BLaER1 treated with 17β-estradiol and CSF1 and Interleukin-3, amounts not matched to agents 10 nM and 100 nM (cell line): ENCODE data around the gene LNP1.
A peak's percentile ranks its signal among the peaks of the same experiment; 100 is the strongest.

ENCODE experiments used
- H3K27ac ChIP-seq, 11 experiments: shearing (Covaris generic); formaldehyde crosslinking; 2 replicates each; pipeline ENCODE4 v1.8.1; 2022
- H3K27me3 ChIP-seq, 11 experiments: shearing (Covaris generic); formaldehyde crosslinking; 2 replicates each; pipeline ENCODE4 v1.8.1; 2022
- H3K36me3 ChIP-seq, 11 experiments: shearing (Covaris generic); formaldehyde crosslinking; 2 replicates each; pipeline ENCODE4 v1.8.1; 2022
- H3K4me1 ChIP-seq, 10 experiments: shearing (Covaris generic); formaldehyde crosslinking; 2 replicates each; pipeline ENCODE4 v1.8.1; 2022
- H3K4me2 ChIP-seq, 11 experiments: shearing (Covaris generic); formaldehyde crosslinking; 2 replicates each; pipeline ENCODE4 v1.8.1; 2022
- H3K4me3 ChIP-seq, 10 experiments: shearing (Covaris generic); formaldehyde crosslinking; 2 replicates each; pipeline ENCODE4 v1.8.1; 2022
- H3K9ac ChIP-seq, 11 experiments: shearing (Covaris generic); formaldehyde crosslinking; 2 replicates each; pipeline ENCODE4 v1.8.1; 2022
- H3K9me3 ChIP-seq, 11 experiments: shearing (Covaris generic); formaldehyde crosslinking; replicated peaks in 1 of 11; 2 replicates each; pipeline ENCODE4 v1.8.1; 2022
- H4K20me1 ChIP-seq, 11 experiments: shearing (Covaris generic); formaldehyde crosslinking; 2 replicates each; pipeline ENCODE4 v1.8.1; 2022
- Cebpa-rat ChIP-seq, 11 experiments: shearing (Covaris generic); IDR thresholded peaks; 2 replicates each; pipeline ENCODE4 v1.8.1; 2022

LNP1 gene

DNA sequence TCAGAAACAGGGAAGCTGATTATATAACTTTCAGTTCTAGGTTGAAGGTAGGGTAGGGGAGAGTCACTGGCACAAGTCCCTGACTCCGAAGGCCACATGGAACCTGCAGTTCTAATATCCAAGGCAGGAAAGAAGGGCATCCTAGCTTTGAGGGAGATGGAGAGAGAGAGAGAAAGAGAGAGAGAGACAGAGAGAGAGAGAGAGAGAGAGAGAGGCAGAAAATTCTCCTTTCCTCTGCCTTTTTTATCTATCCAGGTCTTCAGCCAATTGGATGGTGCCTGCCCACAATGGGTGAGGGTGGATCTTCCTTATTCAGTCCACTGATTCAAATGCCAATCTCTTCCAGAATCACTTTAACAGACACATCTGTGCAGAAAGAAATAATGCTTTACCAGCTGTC lies 55.4 kb downstream of the LNP1 start:
- no peaks in the 10 kb centered on the region for H3K9me3 ChIP-seq
- no peak overlapping the region for H3K27ac ChIP-seq
- H3K9ac ChIP-seq = no peak overlapping the region
- no peak overlapping the region for H3K4me3 ChIP-seq
- no peak for TF ChIP-seq Cebpa-rat (IDR thresholded peaks at IDR 0.05)
- no peaks in the 10 kb centered on the region for H3K36me3 ChIP-seq
- H4K20me1 ChIP-seq = no peaks in the 10 kb centered on the region
- H3K4me2 ChIP-seq = peak overlapping the region in 4 of 11 experiments; percentile 53 to 75 (median 63); a peak in 4 of 22 replicates
- H3K27me3 ChIP-seq = no peaks in the 10 kb centered on the region
- peaks cover 10 to 21% (median 18%) of the 10 kb centered on the region in 10 experiments for H3K4me1 ChIP-seq

DNA sequence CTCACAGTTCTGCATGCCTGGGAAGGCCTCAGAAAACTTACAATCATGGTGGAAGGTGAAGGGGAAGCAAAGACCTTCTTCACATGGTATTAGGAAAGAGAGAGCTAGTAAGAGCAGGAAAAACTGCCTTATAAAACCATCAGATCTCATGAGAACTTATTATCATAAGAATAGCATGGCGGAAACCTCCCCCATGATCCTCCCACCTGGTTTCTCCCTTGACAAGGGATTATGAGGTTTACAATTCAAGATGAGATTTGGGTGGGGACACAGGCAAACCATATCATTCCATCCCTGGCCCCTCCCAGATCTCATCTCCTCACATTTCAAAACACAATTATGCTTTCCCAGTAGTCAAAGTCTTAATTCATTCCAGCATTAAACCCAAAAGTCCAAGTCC lies 56.5 kb downstream of the LNP1 start:
- Histone ChIP-seq H3K9me3 (no peaks in the 10 kb centered on the region), H3K27me3 (no peaks in the 10 kb centered on the region), H4K20me1 (no peaks in the 10 kb centered on the region), H3K4me1 (peaks cover 10 to 21% (median 18%) of the 10 kb centered on the region in 10 experiments), H3K9ac (no peak overlapping the region), H3K4me2 (no peak overlapping the region), H3K4me3 (no peak overlapping the region), H3K36me3 (no peaks in the 10 kb centered on the region), H3K27ac (no peak overlapping the region)
- TF ChIP-seq Cebpa-rat (IDR thresholded peaks at IDR 0.05) = no peak

DNA sequence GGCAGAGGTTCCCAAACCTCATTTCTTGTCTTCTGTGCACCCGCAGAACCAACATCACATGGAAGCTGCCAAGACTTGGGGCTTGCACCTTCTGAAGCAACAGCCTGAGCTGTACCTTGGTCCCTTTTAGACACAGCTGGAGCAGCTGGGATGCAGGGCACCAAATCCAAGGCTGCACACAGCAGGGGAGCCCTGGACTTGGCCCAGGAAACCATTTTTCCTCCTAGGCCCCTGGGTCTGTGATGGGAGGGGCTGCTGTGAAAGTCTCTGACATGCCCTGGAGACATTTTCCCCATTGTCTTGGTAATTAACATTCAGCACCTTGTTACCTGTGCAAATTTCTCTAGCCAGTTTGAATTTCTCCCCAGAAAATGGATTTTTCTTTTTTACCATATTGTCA lies 57.5 kb downstream of the LNP1 start:
- no peak overlapping the region for H3K4me3 ChIP-seq
- peaks cover 10 to 21% (median 18%) of the 10 kb centered on the region in 10 experiments for H3K4me1 ChIP-seq
- no peak overlapping the region for H3K27ac ChIP-seq
- no peak for TF ChIP-seq Cebpa-rat (IDR thresholded peaks at IDR 0.05)
- no peaks in the 10 kb centered on the region for H4K20me1 ChIP-seq
- no peaks in the 10 kb centered on the region for H3K27me3 ChIP-seq
- H3K36me3 ChIP-seq = no peaks in the 10 kb centered on the region
- H3K9ac ChIP-seq = no peak overlapping the region
- H3K4me2 ChIP-seq = no peak overlapping the region
- H3K9me3 ChIP-seq = no peaks in the 10 kb centered on the region

DNA sequence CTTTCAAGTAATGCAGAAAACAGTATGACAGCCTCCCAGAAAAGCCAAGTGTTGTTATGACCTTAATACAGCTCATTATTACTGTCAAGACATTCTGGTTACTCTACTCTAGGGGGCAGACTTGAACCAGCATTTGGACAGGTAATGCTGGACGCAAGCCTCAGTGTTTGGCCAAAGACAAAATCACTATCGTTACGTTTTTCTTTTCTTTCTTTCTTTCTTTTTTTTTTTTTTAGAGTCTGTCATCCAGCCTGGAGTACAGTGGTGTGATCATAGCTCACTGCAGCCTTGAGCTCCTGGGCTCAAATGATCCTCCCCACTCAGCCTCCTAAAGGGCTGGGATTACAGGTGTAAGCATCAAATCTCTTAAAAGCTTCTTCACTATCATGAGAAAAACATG lies 61.7 kb downstream of the LNP1 start:
- H3K4me3 ChIP-seq = no peak overlapping the region
- H4K20me1 ChIP-seq = no peaks in the 10 kb centered on the region
- H3K27ac ChIP-seq = no peak overlapping the region
- no peak overlapping the region for H3K9ac ChIP-seq
- H3K4me1 ChIP-seq = peaks cover 0 to 7% (median 0%) of the 10 kb centered on the region in 10 experiments; a peak in 2 of 20 replicates
- no peak overlapping the region for H3K4me2 ChIP-seq
- H3K27me3 ChIP-seq = no peaks in the 10 kb centered on the region
- peaks cover 13 to 17% (median 14%) of the 10 kb centered on the region in 11 experiments for H3K9me3 ChIP-seq
- no peak for TF ChIP-seq Cebpa-rat (IDR thresholded peaks at IDR 0.05)
- no peaks in the 10 kb centered on the region for H3K36me3 ChIP-seq

DNA sequence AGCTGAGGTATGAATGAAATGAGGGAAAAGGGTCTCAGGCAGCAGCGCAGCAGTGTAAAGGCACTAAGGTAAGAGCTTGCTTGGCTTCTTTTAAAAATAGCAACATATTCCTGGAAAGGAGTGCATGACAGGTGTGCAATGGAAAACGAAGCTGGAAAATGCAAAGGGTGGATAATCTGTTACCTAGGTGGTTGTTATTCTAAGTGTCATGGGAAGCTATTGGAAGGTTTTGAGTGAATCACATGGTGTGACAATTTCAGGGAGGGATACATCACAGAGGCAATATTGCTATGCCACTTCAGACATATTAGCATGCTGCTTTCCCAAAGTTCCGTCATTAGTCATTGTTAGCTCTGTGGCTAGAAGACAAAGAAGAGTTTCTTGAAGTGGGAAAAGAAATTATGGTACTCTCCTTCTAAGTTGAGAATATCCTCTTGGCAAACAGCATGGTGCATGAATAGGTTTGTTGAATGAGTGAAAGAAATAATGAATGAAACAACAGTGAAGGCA lies 62.4 kb downstream of the LNP1 start:
- no peak overlapping the region for H3K27ac ChIP-seq
- no peaks in the 10 kb centered on the region for H3K36me3 ChIP-seq
- no peak for TF ChIP-seq Cebpa-rat (IDR thresholded peaks at IDR 0.05)
- H3K4me3 ChIP-seq = no peak overlapping the region
- H3K4me1 ChIP-seq = peaks cover 0 to 7% (median 0%) of the 10 kb centered on the region in 10 experiments; a peak in 2 of 20 replicates
- no peak overlapping the region for H3K4me2 ChIP-seq
- H3K9ac ChIP-seq = no peak overlapping the region
- no peaks in the 10 kb centered on the region for H3K27me3 ChIP-seq
- H3K9me3 ChIP-seq = peaks cover 20 to 24% (median 21%) of the 10 kb centered on the region in 11 experiments
- H4K20me1 ChIP-seq = no peaks in the 10 kb centered on the region

DNA sequence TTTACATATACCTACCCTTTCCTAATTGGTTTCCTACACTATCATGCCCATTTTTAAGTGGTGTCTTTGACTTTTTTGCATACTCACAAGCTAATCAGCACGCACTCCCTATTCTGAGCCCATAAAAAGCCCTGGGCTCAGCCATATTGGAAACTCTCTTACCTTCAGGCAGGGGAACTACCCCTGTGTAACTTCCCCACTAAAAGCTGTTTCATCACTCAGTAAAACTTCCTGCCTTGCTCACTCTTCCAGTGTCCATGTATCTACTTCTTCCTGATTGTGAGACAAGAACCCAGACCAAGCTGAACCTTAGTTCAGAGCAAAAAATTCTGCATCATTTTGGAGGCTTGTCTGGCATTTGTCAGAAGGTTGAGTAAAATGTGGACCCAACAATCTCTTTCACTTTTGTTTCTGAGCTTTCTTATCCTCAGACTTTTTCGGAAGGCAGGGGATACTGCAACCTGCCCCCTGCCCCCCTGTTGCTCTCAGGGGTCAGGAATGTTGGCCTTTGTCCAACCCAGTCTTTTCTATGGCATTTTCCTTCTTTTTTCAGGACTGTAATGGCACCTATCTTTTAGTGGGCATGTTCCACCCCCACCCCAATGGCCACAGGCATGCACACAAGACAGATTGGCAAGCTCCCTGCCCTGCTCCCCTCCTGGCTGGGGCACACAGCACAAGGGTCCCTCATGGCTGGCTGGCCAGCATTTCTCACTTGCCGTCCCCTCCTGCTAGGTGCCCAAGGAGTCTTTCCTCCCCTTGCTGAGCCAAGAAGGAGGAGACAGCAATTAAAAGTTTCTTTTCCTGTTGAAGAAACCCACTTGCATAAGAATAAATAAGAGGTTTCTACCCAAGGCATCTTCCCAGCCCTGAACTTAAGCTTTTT lies 64.8 kb downstream of the LNP1 start:
- peaks cover 0 to 7% (median 0%) of the 10 kb centered on the region in 10 experiments; a peak in 2 of 20 replicates for H3K4me1 ChIP-seq
- no peak overlapping the region for H3K4me2 ChIP-seq
- no peak overlapping the region for H3K9ac ChIP-seq
- H3K9me3 ChIP-seq = peaks cover 35 to 47% (median 43%) of the 10 kb centered on the region in 11 experiments
- no peaks in the 10 kb centered on the region for H3K27me3 ChIP-seq
- H4K20me1 ChIP-seq = no peaks in the 10 kb centered on the region
- TF ChIP-seq Cebpa-rat (IDR thresholded peaks at IDR 0.05) = no peak
- no peak overlapping the region for H3K4me3 ChIP-seq
- no peak overlapping the region for H3K27ac ChIP-seq
- H3K36me3 ChIP-seq = no peaks in the 10 kb centered on the region

DNA sequence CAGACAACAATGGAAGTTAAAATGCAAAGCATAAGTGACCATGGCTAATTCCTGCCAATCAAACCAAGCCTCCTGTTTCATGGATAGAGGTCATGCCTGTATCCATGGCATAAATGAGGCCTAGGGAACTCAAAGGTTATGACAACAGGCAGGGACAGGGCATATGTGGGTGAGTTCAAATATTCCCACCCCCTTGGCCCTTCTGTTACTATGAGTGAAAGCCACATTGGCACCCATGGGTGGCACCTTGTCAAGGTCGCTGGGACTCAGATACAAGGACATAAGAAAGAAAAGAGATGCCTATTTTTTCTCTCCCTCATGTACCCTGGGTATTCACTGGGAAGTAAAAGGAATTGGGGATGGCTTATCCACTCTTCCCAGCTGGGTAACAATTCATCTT lies 65.8 kb downstream of the LNP1 start:
- Histone ChIP-seq H3K4me1 (peaks cover 0 to 7% (median 0%) of the 10 kb centered on the region in 10 experiments; a peak in 2 of 20 replicates), H3K4me2 (no peak overlapping the region), H3K9ac (no peak overlapping the region), H4K20me1 (no peaks in the 10 kb centered on the region), H3K36me3 (no peaks in the 10 kb centered on the region), H3K4me3 (no peak overlapping the region), H3K27me3 (no peaks in the 10 kb centered on the region), H3K9me3 (peaks cover 35 to 47% (median 43%) of the 10 kb centered on the region in 11 experiments), H3K27ac (no peak overlapping the region)
- no peak for TF ChIP-seq Cebpa-rat (IDR thresholded peaks at IDR 0.05)

DNA sequence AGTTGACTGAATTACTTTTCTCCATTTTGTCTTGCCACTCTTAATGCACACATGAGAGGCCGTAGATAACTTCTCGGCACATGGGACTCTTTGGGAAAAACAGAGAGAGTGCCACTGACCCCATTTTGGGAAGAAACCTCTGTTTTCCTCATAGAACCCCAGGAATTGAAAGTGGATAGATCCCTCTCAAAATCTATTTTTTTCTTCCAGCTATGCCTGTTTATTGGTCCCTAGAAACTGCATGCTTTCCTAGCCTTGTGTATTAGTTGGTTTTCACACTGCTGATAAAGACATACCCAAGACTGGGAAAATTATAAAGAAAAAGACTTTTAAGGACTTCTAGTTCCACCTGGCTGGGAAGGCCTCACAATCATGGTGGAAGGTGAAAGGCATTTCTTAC lies 67.3 kb downstream of the LNP1 start:
- no peak overlapping the region for H3K4me3 ChIP-seq
- peaks cover 35 to 47% (median 43%) of the 10 kb centered on the region in 11 experiments for H3K9me3 ChIP-seq
- H3K36me3 ChIP-seq = no peaks in the 10 kb centered on the region
- no peak for TF ChIP-seq Cebpa-rat (IDR thresholded peaks at IDR 0.05)
- no peak overlapping the region for H3K9ac ChIP-seq
- H3K4me2 ChIP-seq = no peak overlapping the region
- H4K20me1 ChIP-seq = no peaks in the 10 kb centered on the region
- peaks cover 0 to 7% (median 0%) of the 10 kb centered on the region in 10 experiments; a peak in 2 of 20 replicates for H3K4me1 ChIP-seq
- H3K27me3 ChIP-seq = no peaks in the 10 kb centered on the region
- no peak overlapping the region for H3K27ac ChIP-seq

DNA sequence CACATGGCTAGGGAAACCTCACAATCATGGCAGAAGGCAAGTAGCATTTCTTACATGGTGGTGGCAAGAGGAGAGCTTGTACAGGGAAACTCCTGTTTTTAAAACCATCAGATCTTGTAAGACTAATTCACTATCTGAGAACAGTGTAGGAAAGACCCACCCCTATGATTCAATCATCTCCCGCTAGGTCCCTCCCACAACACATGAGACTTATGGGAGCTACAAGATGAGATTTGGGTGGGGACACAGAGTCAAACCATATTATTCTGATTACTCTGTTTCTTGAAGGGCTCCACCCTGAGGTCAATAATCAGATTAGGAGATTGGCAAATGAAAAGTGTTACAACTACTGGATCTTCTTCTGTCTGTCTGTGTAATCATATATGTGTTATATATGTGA lies 69.6 kb downstream of the LNP1 start:
- H3K27ac ChIP-seq = no peak overlapping the region
- H3K4me2 ChIP-seq = no peak overlapping the region
- H3K4me1 ChIP-seq = peaks cover 0 to 4% (median 0%) of the 10 kb centered on the region in 10 experiments; a peak in 2 of 20 replicates
- no peak overlapping the region for H3K4me3 ChIP-seq
- no peaks in the 10 kb centered on the region for H4K20me1 ChIP-seq
- no peaks in the 10 kb centered on the region for H3K36me3 ChIP-seq
- no peak for TF ChIP-seq Cebpa-rat (IDR thresholded peaks at IDR 0.05)
- H3K9me3 ChIP-seq = peaks cover 35 to 47% (median 43%) of the 10 kb centered on the region in 11 experiments
- no peaks in the 10 kb centered on the region for H3K27me3 ChIP-seq
- H3K9ac ChIP-seq = no peak overlapping the region
